KOPT-K1 (cell line): ENCODE measurements around the gene OSTN.
"Not testable (repeated sequence)": the region's sequence is repeated elsewhere in the genome, so short reads cannot be mapped to it uniquely, and the experiment has no call there.

ENCODE experiments used
- H3K27ac ChIP-seq: fragments of 200-600 bp; sonication (generic); 2 replicates; pipeline ENCODE4 v1.5.1; 2016; ENCODE audit warnings: antibody characterized with exemption, mild to moderate bottlenecking, low read depth, low read length; ENCODE audit not compliant: poor library complexity, severe bottlenecking
- H3K36me3 ChIP-seq: fragments of 200-600 bp; sonication (generic); 2 replicates; pipeline ENCODE4 v1.5.1; 2017; ENCODE audit warnings: antibody characterized with exemption, mild to moderate bottlenecking, low read length, moderate library complexity; ENCODE audit not compliant: insufficient read depth
- H3K9me3 ChIP-seq: fragments of 200-600 bp; sonication (generic); 2 replicates; pipeline ENCODE4 v1.5.1; 2017; ENCODE audit warnings: antibody characterized with exemption, low read length, mild to moderate bottlenecking; ENCODE audit not compliant: insufficient read depth, poor library complexity, severe bottlenecking

The OSTN gene, protein sequence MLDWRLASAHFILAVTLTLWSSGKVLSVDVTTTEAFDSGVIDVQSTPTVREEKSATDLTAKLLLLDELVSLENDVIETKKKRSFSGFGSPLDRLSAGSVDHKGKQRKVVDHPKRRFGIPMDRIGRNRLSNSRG

DNA sequence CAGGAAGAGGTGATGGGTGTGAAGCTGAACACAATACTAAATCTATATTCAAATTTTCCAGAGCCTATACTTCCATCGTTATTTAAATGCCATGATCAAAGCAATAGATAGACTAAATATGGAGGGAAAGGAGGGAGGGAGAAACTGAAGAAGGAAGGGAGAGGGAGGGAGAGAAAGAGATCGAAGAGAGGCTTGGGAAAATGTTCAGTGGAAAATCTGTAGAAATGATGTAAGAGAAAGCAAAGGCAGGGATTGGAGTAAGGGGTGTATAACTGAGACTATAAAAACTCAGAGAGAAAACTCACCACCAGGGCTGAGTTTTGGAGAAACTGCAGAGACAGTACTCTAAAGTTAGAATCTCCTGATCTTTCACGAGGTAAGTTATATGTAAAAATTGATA is at the start of gene OSTN:
OSTN (plus strand) TSS at position 310 of the 400 bp plus-strand sequence. CDS start 13,292 bp downstream, outside the sequence.
- Histone ChIP-seq H3K27ac (no peak within 1 kb of the TSS), H3K36me3 (no peaks in the 10 kb centered on the region), H3K9me3 (no peaks in the 10 kb centered on the region)

DNA sequence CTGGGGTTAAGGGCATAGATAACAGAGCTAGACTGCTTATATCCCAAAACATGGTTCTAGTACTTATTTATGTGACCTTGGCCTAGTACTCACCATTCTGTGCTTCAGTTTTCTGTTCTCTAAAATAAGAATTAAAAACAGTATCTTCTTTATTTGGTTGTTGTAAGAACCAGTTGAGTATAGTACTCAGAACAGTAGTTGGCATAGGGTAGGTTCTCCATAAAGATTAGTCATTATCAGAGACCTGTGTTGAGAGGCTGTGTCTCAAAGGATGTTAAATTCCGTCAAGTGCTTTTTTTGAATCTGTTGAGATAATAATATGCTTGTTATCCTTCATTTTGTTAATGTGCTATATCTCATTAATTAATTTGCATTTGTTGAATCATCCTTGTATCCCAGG is 47.4 kb upstream of the OSTN start:
- Histone ChIP-seq H3K36me3 (no peaks in the 10 kb centered on the region), H3K9me3 (peaks cover 4% of the 10 kb centered on the region), H3K27ac (no peak overlapping the region)

DNA sequence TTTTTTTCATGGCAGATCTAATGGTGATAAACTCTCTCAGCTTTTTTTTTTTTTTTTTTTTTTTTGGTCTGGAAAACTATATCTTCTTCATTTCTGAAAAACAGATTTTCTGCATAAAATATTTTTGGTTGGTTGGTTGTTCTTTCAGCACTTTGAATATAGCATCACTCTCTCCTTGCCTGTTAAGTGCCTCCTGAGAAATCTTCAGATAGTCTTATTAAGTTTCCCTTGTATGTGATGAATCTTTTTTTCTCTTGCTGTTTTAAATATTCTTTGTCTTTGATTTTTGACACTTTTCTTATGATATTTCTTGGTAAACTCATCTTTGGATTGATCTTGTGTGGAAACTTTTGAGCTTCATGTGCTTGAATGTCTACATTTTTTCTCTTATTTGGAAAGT is 44.2 kb upstream of the OSTN start:
- H3K27ac ChIP-seq, result no peak overlapping the region
- H3K36me3 ChIP-seq, result no peaks in the 10 kb centered on the region
- peaks cover 4% of the 10 kb centered on the region for H3K9me3 ChIP-seq

DNA sequence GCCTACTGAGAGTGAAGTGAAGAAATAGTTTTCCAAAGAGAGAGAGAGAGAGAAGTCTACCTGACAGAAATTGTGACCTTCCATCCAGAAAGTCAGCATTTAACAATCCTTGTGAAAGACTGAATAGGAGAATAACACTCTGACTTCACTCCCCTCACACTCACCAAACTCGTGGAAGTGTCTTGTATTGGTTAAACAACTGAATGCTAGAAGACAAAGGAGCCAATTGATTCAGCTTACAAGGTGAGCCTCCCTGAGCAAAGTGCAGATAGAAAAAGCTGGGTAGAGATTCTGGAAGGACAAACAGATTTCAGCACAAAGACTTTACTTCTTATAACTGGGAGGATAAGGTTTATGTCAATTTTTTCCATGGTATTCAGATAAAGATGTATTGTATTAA is 40.8 kb upstream of the OSTN start:
- Histone ChIP-seq H3K27ac (no peak overlapping the region), H3K9me3 (peaks cover 4% of the 10 kb centered on the region), H3K36me3 (no peaks in the 10 kb centered on the region)

DNA sequence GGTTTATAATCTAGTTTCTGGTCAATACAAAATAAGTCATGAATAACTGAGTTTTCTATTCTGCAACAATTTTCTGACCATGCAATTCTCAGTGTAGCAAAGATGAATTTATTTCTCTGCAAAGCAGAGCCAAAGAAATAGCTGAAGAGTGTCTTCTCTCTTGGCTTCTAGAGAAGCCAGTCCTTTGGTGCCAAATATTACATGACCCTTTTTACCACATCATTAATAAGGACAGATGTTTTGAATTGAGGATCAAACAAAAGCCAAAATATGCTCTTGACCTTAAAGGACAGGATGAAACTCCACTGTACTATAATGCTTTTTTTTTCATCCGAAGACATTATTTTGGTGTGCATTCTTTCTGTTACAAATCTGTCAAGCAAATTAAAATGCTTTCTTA is 40.2 kb upstream of the OSTN start:
- Histone ChIP-seq H3K36me3 (no peaks in the 10 kb centered on the region), H3K9me3 (peaks cover 4% of the 10 kb centered on the region)

DNA sequence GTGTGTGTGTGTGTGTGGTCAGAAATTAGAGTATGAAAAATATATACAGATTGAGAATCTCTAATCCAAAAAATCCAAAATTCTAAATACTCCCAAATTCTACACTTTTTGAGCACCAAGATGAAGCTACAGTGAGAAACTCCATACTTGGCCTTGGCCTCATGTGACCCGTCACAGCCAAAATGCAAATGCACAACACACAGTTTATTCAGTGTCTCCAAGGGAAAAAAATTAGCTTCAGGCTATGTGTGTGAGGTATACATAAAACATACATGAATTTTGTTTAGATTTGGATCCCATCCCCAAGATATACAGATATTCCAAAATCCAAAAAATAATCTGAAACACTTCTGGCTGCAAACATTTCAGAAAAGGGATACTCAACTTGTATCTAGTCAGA is 33.2 kb upstream of the OSTN start:
- no peaks in the 10 kb centered on the region for H3K36me3 ChIP-seq
- no peak overlapping the region for H3K27ac ChIP-seq
- no peaks in the 10 kb centered on the region for H3K9me3 ChIP-seq

More for the DNA sequence above, 40.2 kb upstream of the OSTN start:
- H3K27ac ChIP-seq, result no peak overlapping the region

DNA sequence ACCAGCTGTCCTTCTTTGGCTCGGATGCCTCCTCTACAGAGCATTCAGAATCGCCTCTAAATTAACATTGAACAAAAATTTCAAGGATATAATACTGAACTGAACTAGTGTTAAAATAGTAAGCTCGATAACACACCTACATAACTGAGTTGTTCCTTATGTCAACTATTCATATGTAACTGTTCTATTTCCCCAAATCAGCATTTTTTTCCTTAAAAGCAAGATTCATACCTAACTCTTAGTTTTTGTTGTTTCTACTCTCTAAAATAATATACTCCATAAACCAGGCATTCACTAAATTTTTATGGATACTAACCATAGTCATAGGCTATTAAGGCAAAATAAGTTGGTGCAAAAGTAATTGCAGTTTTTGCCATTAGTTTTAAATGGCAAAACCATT is 32.7 kb upstream of the OSTN start:
- Histone ChIP-seq H3K36me3 (no peaks in the 10 kb centered on the region), H3K9me3 (no peaks in the 10 kb centered on the region), H3K27ac (no peak overlapping the region)

DNA sequence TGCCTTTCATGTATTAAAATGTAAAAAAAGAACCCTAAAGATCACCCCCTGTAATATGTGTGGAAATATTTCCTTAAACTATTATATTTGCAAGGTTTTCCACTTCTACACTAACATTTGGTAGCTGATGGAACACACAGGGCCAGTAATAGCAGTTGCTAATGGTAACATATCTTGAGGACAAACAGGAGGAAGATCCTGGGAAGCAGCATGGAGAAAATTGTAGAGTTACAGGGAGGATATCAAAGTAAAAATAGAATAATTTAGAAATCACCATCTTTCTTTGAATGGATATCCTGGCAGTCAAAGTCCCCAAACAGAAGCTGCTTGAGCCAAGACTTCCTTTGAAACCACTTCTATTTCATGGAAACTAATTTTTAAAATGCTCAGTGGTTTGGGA is 29.5 kb upstream of the OSTN start:
- H3K27ac ChIP-seq, result no peak overlapping the region
- no peaks in the 10 kb centered on the region for H3K9me3 ChIP-seq
- no peaks in the 10 kb centered on the region for H3K36me3 ChIP-seq

DNA sequence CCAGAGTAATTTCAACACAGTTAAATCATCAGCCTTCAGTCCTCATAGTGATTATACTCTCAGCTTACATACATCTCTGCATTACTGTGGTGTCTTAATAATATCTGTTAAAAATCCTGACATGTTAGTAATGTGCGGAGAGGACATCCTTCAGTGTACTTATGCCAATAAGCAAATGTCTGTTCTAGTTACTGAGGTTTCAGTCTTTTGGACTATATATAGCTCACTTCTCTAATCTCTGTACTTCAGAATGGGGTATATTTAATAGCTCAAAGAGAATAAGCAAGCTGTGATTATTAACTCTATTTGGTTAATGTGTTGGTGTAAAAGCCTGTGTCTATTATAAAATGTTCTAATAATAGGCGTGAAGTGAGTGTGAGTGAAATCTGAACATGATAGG is 28.9 kb upstream of the OSTN start:
- no peaks in the 10 kb centered on the region for H3K9me3 ChIP-seq
- no peaks in the 10 kb centered on the region for H3K36me3 ChIP-seq
- H3K27ac ChIP-seq, result no peak overlapping the region

DNA sequence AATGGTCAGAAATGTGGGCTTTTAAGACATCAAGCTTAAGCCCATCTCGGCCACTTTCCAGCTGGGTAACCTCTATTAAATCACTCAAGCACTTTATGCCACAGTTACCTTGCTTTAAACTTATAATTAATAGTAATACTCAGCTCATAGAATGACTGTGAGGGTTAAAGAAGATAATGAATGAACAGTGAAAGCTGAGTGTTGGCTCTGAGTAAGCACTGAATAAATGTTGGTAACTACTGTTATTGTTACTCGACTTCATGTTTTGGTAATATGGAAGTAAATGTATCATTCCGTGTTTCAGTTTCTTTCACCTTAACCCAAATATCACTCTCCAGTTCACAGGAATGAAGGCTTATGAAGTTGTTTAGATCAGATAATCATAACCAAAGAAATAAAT is 23.9 kb upstream of the OSTN start:
- Histone ChIP-seq H3K27ac (no peak overlapping the region), H3K9me3 (no peaks in the 10 kb centered on the region), H3K36me3 (no peaks in the 10 kb centered on the region)

DNA sequence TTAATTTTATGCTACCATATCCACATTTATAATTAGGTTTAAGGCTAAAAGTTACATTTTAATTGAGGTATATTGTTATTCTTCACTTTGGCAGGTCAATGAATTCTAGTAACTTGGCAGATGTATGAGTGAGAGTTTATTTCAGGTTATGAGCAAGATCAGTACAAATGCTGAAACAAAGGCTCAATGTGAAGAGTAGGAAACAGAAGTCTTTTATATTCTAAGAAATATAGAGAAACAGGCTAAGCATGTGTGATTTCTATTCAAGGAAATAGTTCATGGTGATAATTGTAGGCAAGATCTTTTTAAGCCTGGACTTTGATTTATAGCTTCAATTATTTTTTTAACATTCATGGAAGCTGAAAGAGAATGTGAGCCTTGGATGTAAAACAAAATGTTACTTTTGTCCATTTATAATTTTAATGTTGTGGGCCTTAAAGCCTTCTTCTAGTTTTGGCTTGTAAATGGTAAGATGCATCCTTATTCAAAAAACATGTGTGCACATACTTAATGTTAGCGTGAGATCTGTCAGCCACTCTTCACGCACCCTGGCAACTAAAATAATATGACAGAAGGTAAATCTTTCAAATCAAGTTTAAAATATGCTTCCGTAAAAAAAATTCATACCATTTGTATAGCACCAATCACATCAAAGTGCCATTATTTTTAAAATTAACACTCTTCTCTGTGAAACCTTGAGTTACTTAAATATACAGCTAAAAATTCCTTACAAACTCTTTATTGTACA is 22.8 kb upstream of the OSTN start:
- H3K9me3 ChIP-seq, result no peaks in the 10 kb centered on the region
- no peaks in the 10 kb centered on the region for H3K36me3 ChIP-seq
- H3K27ac ChIP-seq, result no peak overlapping the region

DNA sequence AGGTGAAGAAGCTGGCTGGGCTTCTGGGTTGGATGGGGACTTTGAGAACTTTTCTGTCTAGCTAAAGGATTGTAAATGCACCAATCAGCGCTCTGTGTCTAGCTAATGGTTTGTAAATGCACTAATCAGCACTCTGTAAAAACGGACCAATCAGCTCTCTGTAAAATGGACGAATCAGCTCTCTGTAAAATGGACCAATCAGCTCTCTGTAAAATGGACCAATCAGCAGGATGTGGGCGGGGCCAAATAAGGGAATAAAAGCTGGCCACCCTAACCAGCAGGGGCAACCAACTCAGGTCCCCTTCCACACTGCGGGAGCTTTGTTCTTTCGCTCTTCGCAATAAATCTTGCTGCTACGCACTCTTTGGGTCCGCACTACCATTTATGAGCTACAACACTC is 13.7 kb upstream of the OSTN start:
- not testable (repeated sequence) for H3K36me3 ChIP-seq, H3K9me3 ChIP-seq, H3K27ac ChIP-seq

DNA sequence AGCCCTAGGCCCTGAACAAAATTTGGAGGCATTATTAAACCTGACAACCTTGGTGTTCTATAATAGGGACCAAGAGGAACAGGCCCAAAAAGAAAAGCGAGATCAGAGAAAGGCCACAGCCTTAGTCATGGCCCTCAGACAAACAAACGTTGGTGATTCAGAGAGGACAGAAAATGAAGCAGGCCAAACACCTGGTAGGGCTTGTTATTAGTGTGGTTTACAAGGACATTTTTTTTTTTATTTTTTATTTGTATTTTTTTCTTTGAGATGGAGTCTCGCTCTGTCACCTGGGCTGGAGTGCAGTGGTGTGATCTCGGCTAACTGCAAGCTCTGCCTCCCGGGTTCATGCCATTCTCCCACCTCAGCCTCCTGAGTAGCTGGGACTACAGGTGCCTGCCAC is 10.8 kb upstream of the OSTN start:
- H3K36me3 ChIP-seq, H3K9me3 ChIP-seq, H3K27ac ChIP-seq: not testable (repeated sequence)

DNA sequence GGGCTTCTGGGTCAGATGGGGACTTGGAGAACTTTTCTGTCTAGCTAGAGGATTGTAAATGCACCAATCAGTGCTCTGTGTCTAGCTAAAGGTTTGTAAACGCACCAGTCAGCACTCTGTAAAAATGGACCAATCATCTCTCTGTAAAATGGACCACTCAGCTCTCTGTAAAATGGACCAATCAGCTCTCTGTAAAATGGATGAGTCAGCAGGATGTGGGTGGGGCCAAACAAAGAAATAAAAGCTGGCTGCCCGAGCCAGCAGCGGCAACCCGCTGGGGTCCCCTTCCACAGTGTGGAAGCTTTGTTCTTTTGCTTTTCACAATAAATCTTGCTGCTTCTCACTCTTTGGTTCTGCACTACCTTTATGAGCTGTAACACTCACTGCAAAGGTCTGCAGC is 6.8 kb upstream of the OSTN start:
- H3K36me3 ChIP-seq, H3K9me3 ChIP-seq, H3K27ac ChIP-seq: not testable (repeated sequence)

DNA sequence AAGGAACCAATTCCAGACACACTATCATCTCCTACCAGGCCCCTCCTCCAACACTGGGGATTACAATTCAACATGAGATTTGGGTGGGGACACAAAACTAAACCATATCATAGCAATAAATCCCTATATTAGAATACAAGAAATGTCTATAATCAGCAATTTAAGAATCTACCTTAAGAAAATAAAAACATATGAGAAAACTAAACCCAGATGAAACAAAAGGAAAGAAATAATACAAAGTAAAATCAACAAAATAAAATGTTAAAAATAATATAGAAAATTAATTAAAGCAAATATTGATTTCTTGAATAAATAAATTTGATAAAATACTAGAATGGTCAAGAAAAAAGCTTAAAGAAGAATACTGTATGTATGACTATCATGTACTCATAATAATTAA is 6.1 kb upstream of the OSTN start:
- H3K9me3 ChIP-seq, result no peaks in the 10 kb centered on the region
- H3K27ac ChIP-seq, result no peak overlapping the region
- H3K36me3 ChIP-seq, result no peaks in the 10 kb centered on the region

DNA sequence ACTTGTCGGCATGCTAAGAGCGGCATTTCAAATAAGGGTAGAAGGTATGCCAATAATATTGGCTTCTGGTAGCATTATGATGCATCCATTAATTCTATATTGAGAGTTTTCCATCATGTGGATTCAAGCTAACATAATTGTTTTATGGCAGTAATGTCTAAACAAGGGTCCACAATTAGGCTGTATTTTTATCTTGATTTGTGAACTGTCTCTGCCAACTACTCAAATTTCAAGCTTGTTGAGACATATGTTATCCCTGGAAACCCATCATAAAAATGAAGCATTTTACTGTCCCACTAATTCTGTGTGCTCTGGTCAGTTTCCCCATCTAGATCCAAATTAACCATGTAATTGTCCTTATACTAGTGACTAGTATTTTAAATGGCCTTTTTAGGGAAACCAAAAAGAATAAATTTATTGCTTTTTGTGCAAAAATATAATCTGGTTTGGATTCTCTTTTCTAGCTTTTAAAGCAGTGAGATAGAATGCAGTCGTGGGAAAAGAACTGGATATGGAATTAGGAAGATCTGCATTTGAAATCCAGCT is 1.2 kb upstream of the OSTN start:
- H3K9me3 ChIP-seq, result no peaks in the 10 kb centered on the region
- no peaks in the 10 kb centered on the region for H3K36me3 ChIP-seq
- no peak overlapping the region for H3K27ac ChIP-seq
